ENCODE data around the gene ADAMTSL3. TPM values are rescaled to one million over a fixed set of nuclear protein-coding genes. Genes with fewer than 3 reads are reported as not detected.
"Not testable (repeated sequence)": the region's sequence is repeated elsewhere in the genome, so short reads cannot be mapped to it uniquely, and the experiment has no call there.

The ADAMTSL3 gene
- polyA plus RNA-seq, 1 experiment, result 0.05 TPM

DNA sequence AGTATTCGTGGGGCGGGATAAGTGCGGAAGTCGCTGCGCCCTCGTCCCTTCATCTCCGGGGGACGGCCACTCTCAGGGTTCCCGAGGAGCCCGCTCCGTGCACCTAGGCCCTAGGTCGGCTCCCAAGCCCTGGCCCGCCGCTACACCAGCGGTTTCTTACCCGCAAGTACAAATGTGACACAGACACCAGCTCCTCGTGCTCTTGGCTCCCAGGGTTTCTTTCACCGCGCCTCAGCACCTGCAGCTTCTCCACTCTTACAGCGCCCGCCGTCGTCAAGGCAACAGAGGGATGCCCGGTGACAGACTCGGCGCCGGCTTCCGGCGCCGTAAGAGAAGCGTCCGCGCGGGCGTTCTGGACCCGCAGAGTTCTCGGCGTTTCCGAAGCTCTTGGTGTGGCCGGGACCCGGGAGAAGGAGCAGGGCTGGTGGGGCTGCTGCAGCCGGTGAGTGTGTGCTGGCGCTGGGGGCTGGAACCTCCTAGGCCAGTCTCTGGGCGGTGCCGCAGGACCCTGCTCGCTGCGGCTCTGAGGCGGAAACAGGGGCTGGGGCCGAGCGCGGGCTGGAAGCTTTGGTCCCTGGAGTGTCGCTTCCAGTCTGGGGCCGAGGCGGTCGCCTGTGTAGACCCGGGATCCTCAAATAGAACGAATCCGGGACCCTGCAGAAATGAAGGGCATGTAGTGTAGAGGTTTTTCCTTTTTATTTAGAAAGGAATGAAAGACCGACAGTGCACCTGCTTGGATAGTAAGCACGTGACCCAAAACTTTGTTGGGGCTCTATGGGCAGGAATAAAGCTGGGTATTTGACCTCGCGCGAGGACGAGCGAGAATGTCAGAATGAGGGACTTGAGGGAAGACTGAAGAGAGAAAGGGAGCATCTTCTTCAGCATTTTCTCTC is 426.2 kb downstream of the ADAMTSL3 start:
- TF ChIP-seq, protein P1, sequence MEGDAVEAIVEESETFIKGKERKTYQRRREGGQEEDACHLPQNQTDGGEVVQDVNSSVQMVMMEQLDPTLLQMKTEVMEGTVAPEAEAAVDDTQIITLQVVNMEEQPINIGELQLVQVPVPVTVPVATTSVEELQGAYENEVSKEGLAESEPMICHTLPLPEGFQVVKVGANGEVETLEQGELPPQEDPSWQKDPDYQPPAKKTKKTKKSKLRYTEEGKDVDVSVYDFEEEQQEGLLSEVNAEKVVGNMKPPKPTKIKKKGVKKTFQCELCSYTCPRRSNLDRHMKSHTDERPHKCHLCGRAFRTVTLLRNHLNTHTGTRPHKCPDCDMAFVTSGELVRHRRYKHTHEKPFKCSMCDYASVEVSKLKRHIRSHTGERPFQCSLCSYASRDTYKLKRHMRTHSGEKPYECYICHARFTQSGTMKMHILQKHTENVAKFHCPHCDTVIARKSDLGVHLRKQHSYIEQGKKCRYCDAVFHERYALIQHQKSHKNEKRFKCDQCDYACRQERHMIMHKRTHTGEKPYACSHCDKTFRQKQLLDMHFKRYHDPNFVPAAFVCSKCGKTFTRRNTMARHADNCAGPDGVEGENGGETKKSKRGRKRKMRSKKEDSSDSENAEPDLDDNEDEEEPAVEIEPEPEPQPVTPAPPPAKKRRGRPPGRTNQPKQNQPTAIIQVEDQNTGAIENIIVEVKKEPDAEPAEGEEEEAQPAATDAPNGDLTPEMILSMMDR (IDR thresholded peaks at IDR 0.05; ENCODE audit: low read depth, low read length), result no peak
- DNase-seq (ENCODE audit: low read depth, low spot score), result no peak
- peaks cover 12% of the 10 kb centered on the region for H3K27me3 ChIP-seq (ENCODE audit: control insufficient read depth, insufficient read depth, low read length)
- H3K9me3 ChIP-seq (ENCODE audit: control insufficient read depth, insufficient read depth, low read length), result no peaks in the 10 kb centered on the region; the same call in 1 of the 2 replicates
- peak overlapping the region; percentile 42 for H3K4me3 ChIP-seq (ENCODE audit: low read depth, low read length)
- CTCF ChIA-PET, result no interaction called here
- no peak overlapping the region for H3K27ac ChIP-seq (ENCODE audit: low read depth, low read length)
- POLR2A ChIA-PET, result no interaction called here

DNA sequence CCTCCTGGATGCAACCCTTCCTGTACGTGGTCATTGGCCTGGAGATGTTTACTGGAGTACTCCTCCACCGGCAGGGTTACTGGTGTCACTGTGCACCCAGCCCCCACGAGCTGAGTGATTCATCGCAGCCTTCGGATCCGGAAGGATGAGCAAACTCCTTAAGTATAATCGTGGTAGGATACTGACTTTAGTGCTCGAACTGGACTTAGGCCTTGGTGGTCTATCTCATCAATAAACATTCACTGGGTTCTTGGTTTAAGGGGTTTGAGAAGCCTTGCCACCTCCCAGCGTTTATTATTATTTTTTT is 426.8 kb downstream of the ADAMTSL3 start:
- H3K4me3 ChIP-seq (ENCODE audit: low read depth, low read length); POLR2A ChIA-PET; DNase-seq (ENCODE audit: low read depth, low spot score); CTCF ChIA-PET; H3K9me3 ChIP-seq (ENCODE audit: control insufficient read depth, insufficient read depth, low read length); H3K27ac ChIP-seq (ENCODE audit: low read depth, low read length): not testable (repeated sequence)
- H3K27me3 ChIP-seq (ENCODE audit: control insufficient read depth, insufficient read depth, low read length), result peaks cover 12% of the 10 kb centered on the region

- ChIA-PET POLR2A (no interaction called here), CTCF (no interaction called here)
- Histone ChIP-seq H3K9me3 (ENCODE audit: control insufficient read depth, insufficient read depth, low read length) (no peaks in the 10 kb centered on the region; the same call in 1 of the 2 replicates), H3K27ac (ENCODE audit: low read depth, low read length) (no peak overlapping the region), H3K4me3 (ENCODE audit: low read depth, low read length) (no peak overlapping the region), H3K27me3 (ENCODE audit: control insufficient read depth, insufficient read depth, low read length) (peaks cover 12% of the 10 kb centered on the region)
- DNase-seq (ENCODE audit: low read depth, low spot score), result no peak
- TF ChIP-seq, protein P1 (IDR thresholded peaks at IDR 0.05; ENCODE audit: low read depth, low read length), result no peak
These were observed 427.7 kb downstream of the ADAMTSL3 start for GRCh38 chr15:84081391-84082168.

- no peak for DNase-seq (ENCODE audit: low read depth, low spot score)
- Histone ChIP-seq H3K27me3 (ENCODE audit: control insufficient read depth, insufficient read depth, low read length) (peaks cover 12% of the 10 kb centered on the region), H3K27ac (ENCODE audit: low read depth, low read length) (no peak overlapping the region), H3K4me3 (ENCODE audit: low read depth, low read length) (no peak overlapping the region), H3K9me3 (ENCODE audit: control insufficient read depth, insufficient read depth, low read length) (no peaks in the 10 kb centered on the region; the same call in 1 of the 2 replicates)
- ChIA-PET CTCF (no interaction called here), POLR2A (no interaction called here)
- TF ChIP-seq, protein P1 (IDR thresholded peaks at IDR 0.05; ENCODE audit: low read depth, low read length), result no peak
These were observed 428.8 kb downstream of the ADAMTSL3 start for GRCh38 chr15:84082739-84083138.

GRCh38 chr15:84086071-84086470 is 432.1 kb downstream of the ADAMTSL3 start:
- H3K27me3 ChIP-seq (ENCODE audit: control insufficient read depth, insufficient read depth, low read length); POLR2A ChIA-PET; H3K9me3 ChIP-seq (ENCODE audit: control insufficient read depth, insufficient read depth, low read length); H3K4me3 ChIP-seq (ENCODE audit: low read depth, low read length); H3K27ac ChIP-seq (ENCODE audit: low read depth, low read length); CTCF ChIA-PET; DNase-seq (ENCODE audit: low read depth, low spot score): not testable (repeated sequence)

Small RNAs within 50 kb of the gene (small RNA-seq; reads per million reads assigned to genes)
- gene RNU6-1339P (ENCODE audit: insufficient read length, low read depth) (not detected), gene RNU6-401P (ENCODE audit: insufficient read length, low read depth) (not detected)

Other genes with a start within 250 kb of the ADAMTSL3 start
- not detected in 2 replicates for gene SH3GL3, start 206.8 kb upstream of the ADAMTSL3 start, polyA plus RNA-seq (2011; rRNA removed)

Measured in AG04450 (cell line).